Trophoblast cell (in vitro differentiated cells and primary cell): ENCODE results near the gene DENND1C. TPM values are rescaled to one million over a fixed set of nuclear protein-coding genes. Genes with fewer than 3 reads are reported as not detected.

ENCODE experiments used
- DNase-seq, 2 donors: peaks; one replicate each; pipeline ENCODE4 v3.0.0-alpha.2; 2016
- H2AFZ ChIP-seq: 2 replicates; pipeline ENCODE4 v1.6.1; 2013; ENCODE audit warnings: low read length, moderate library complexity, mild to moderate bottlenecking; ENCODE audit not compliant: insufficient read depth, poor library complexity
- H2AK5ac ChIP-seq: 2 replicates; pipeline ENCODE4 v1.6.1; 2013; ENCODE audit warnings: mild to moderate bottlenecking, low read length
- H2BK120ac ChIP-seq: 2 replicates; pipeline ENCODE4 v1.6.1; 2013; ENCODE audit warnings: low read length, mild to moderate bottlenecking, moderate library complexity; ENCODE audit not compliant: insufficient read depth, poor library complexity
- H2BK12ac ChIP-seq: 2 replicates; pipeline ENCODE4 v1.6.1; 2013; ENCODE audit warnings: mild to moderate bottlenecking, low read length, moderate library complexity
- H2BK5ac ChIP-seq: 2 replicates; pipeline ENCODE4 v1.6.1; 2013; ENCODE audit warnings: low read length, low read depth, moderate library complexity, mild to moderate bottlenecking; ENCODE audit not compliant: poor library complexity
- H3K14ac ChIP-seq: 2 replicates; pipeline ENCODE4 v1.6.1; 2013; ENCODE audit warnings: mild to moderate bottlenecking, low read length
- H3K18ac ChIP-seq: 2 replicates; pipeline ENCODE4 v1.6.1; 2013; ENCODE audit warnings: mild to moderate bottlenecking, low read length
- H3K23ac ChIP-seq: 2 replicates; pipeline ENCODE4 v1.6.1; 2013; ENCODE audit warnings: low read length
- H3K27ac ChIP-seq: 2 replicates; pipeline ENCODE4 v1.5.1; 2013; ENCODE audit warnings: low read depth, mild to moderate bottlenecking, inconsistent platforms, low read length, moderate library complexity
- H3K27me3 ChIP-seq: 2 replicates; pipeline ENCODE4 v1.6.1; 2013; ENCODE audit warnings: inconsistent platforms, mild to moderate bottlenecking, low read length, moderate library complexity; ENCODE audit not compliant: insufficient read depth
- H3K36me3 ChIP-seq, 2 experiments: 1 replicate in 1 of 2; 2 replicates in 1 of 2; pipeline ENCODE4 v1.6.1; 2013; ENCODE audit warnings: low read length in 2 of 2, mild to moderate bottlenecking in 2 of 2, moderate library complexity in 1 of 2; ENCODE audit not compliant: insufficient read depth in 2 of 2, control insufficient read depth in 1 of 2
- H3K4ac ChIP-seq: 2 replicates; pipeline ENCODE4 v1.6.1; 2013; ENCODE audit warnings: low read depth, mild to moderate bottlenecking, low read length, moderate library complexity
- H3K4me1 ChIP-seq, 2 experiments: 1 replicate in 1 of 2; 2 replicates in 1 of 2; pipeline ENCODE4 v1.6.1; 2013; ENCODE audit warnings: low read length in 2 of 2, mild to moderate bottlenecking in 2 of 2, moderate library complexity in 1 of 2; ENCODE audit not compliant: insufficient read depth in 2 of 2, control insufficient read depth in 1 of 2
- H3K4me2 ChIP-seq: 2 replicates; pipeline ENCODE4 v1.6.1; 2013; ENCODE audit warnings: inconsistent platforms, mild to moderate bottlenecking, low read length, moderate library complexity
- H3K4me3 ChIP-seq: 2 replicates; pipeline ENCODE4 v1.5.1; 2013; ENCODE audit warnings: mild to moderate bottlenecking, low read depth, low read length, inconsistent platforms
- H3K79me1 ChIP-seq: one replicate; pipeline ENCODE4 v1.6.1; 2013; ENCODE audit warnings: low read length
- H3K79me2 ChIP-seq: 2 replicates; pipeline ENCODE4 v1.6.1; 2013; ENCODE audit warnings: low read length, mild to moderate bottlenecking; ENCODE audit not compliant: control insufficient read depth, insufficient read depth, poor library complexity
- H3K9ac ChIP-seq: 2 replicates; pipeline ENCODE4 v1.6.1; 2013; ENCODE audit warnings: mild to moderate bottlenecking, low read length
- H3K9me3 ChIP-seq: 2 replicates; pipeline ENCODE4 v1.6.1; 2013; ENCODE audit warnings: low read depth, mild to moderate bottlenecking, control low read depth, inconsistent platforms, low read length; ENCODE audit not compliant: insufficient read depth
- H4K12ac ChIP-seq: 2 replicates; pipeline ENCODE4 v1.6.1; 2013; ENCODE audit warnings: low read depth, mild to moderate bottlenecking, low read length, moderate library complexity
- H4K8ac ChIP-seq: 2 replicates; pipeline ENCODE4 v1.6.1; 2013; ENCODE audit warnings: low read depth, mild to moderate bottlenecking, low read length, moderate library complexity
- H4K91ac ChIP-seq: one replicate; pipeline ENCODE4 v1.6.1; 2013; ENCODE audit warnings: low read depth, mild to moderate bottlenecking, low read length, moderate library complexity
- whole genome bisulfite sequencing: extraction: QIAGEN DNeasy Blood & Tissue Kit; methylation state at CpG from one replicate; pipeline ENCODE4 v1.1.7; 2013; ENCODE audit warnings: missing lambda C conversion rate; ENCODE audit not compliant: insufficient read length, insufficient coverage; ENCODE audit errors: extremely low coverage; 5-methylcytosine and 5-hydroxymethylcytosine counted together
- polyA plus RNA-seq: library from polyadenylated mRNA; stranded (reverse); fragments of 200-250 nt; gene quantifications from 2 replicates; pipeline ENCODE4 v1.2.3, GENCODE V29; 2013

The DENND1C gene, protein sequence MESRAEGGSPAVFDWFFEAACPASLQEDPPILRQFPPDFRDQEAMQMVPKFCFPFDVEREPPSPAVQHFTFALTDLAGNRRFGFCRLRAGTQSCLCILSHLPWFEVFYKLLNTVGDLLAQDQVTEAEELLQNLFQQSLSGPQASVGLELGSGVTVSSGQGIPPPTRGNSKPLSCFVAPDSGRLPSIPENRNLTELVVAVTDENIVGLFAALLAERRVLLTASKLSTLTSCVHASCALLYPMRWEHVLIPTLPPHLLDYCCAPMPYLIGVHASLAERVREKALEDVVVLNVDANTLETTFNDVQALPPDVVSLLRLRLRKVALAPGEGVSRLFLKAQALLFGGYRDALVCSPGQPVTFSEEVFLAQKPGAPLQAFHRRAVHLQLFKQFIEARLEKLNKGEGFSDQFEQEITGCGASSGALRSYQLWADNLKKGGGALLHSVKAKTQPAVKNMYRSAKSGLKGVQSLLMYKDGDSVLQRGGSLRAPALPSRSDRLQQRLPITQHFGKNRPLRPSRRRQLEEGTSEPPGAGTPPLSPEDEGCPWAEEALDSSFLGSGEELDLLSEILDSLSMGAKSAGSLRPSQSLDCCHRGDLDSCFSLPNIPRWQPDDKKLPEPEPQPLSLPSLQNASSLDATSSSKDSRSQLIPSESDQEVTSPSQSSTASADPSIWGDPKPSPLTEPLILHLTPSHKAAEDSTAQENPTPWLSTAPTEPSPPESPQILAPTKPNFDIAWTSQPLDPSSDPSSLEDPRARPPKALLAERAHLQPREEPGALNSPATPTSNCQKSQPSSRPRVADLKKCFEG
- polyA plus RNA-seq: 0.06 and 0.08 TPM in 2 replicates

DNA sequence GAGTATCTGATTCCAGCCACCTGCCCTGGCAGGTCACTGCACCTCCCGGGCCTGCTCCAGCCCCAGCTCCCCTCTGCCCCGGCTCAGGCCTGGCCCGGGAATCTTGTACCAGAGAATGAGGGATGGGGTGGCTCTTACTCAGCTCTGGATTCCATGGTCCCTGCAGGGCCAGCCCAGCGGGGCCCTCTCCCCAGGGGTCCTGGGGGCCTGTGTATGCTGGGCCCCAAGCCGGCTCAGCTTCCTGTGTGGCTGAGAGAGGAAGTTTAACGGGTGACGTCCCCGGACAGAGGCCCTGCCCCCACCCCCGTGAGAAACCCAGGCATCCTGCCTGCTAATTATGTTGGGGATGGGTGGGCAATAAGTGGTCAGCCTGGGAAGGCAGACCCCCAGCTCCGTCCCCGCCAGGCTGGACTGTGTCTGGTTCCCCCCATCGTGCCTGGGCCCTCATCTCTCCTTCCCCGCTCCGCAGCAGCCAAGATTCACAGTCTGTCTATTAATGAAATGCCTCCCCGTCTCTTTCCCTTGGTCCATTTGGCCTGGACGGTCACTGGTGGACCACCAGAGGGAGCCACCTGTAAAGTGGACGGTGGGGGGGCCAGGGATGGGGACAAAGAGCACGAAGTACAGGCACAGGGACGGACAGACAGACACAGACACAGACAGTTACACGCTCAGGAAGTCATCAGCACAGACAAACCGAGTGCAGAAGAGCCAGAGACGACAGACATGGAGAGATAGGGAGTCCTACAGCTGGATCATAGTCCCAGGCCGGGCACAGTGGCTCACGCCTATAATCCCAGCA is at the start of gene DENND1C:
Gene DENND1C (minus strand): TSS at position 247 of the 802 bp plus-strand sequence. CDS start 92 bp downstream, at position 155.
- H3K18ac ChIP-seq: no peak within 1 kb of the TSS
- H2BK5ac ChIP-seq: no peak within 1 kb of the TSS
- H3K14ac ChIP-seq: no peak within 1 kb of the TSS
- no peaks in the 10 kb centered on the region for H3K79me1 ChIP-seq
- no peak within 1 kb of the TSS for H3K4me3 ChIP-seq
- H3K36me3 ChIP-seq: no peaks in the 10 kb centered on the region
- WGBS: no CpG with 5 or more reads among the region's 24 CpGs
- no peak within 1 kb of the TSS for H4K91ac ChIP-seq
- H3K9ac ChIP-seq: peak within 1 kb of the TSS; percentile 55
- H2AK5ac ChIP-seq: no peak within 1 kb of the TSS
- peak in 1 of 2 donors; percentile 15 for DNase-seq
- H2BK120ac ChIP-seq: no peak within 1 kb of the TSS
- H3K23ac ChIP-seq: no peak within 1 kb of the TSS
- peaks cover 0 to 2% of the 10 kb centered on the region in 2 experiments for H3K4me1 ChIP-seq
- no peak within 1 kb of the TSS for H3K4me2 ChIP-seq
- H2BK12ac ChIP-seq: no peak within 1 kb of the TSS
- H3K4ac ChIP-seq: no peak within 1 kb of the TSS
- H3K27me3 ChIP-seq: no peaks in the 10 kb centered on the region
- no peak within 1 kb of the TSS for H4K8ac ChIP-seq
- H2AFZ ChIP-seq: no peak within 1 kb of the TSS
- H3K79me2 ChIP-seq: no peaks in the 10 kb centered on the region
- H4K12ac ChIP-seq: no peak within 1 kb of the TSS
- H3K27ac ChIP-seq: no peak within 1 kb of the TSS
- H3K9me3 ChIP-seq: peaks cover 3% of the 10 kb centered on the region

DNA sequence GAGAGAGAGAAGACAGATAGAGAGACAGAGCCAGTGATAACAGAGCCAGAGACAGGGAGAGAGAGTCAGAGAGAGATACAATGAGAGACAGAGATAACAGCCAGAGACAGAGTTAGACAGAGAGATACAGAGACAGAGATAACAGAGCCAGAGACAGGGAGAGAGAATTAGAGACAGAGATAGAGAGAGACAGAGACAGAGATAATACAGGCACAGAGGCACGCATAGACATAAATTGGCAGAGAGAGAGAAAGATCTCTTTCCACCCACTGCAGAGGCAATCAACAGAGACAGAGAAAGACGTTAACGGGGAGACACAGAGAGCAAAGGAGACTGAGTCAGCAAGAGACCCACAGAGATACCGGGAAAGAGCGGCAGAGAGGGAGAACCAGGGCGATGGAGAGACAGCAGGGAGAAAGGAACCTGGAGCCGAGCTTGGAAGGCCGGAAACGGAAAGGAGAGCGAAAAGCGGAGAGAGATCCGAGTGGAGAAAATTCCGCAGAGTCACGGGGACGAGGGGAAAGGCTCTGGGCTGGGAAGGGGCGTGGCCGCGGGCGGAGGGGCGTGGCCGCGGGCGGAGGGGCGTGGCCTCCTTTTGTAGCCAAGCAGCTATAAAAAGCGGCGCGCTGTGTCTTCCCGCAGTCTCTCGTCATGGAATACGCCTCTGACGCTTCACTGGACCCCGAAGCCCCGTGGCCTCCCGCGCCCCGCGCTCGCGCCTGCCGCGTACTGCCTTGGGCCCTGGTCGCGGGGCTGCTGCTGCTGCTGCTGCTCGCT is 49.0 kb upstream of the DENND1C start, which contains the start of gene TNFSF9:
Gene TNFSF9 (plus strand): TSS at position 641 of the 777 bp plus-strand sequence. CDS start 11 bp downstream, at position 652.
- H2BK120ac ChIP-seq: no peak within 1 kb of the TSS
- peaks cover 5% of the 10 kb centered on the region for H3K9me3 ChIP-seq
- peak within 1 kb of the TSS; percentile 46 for H3K4me2 ChIP-seq
- no peak within 1 kb of the TSS for H3K18ac ChIP-seq
- no CpG with 5 or more reads among the region's 44 CpGs for WGBS
- peak within 1 kb of the TSS; percentile 42 for H4K8ac ChIP-seq
- no peak within 1 kb of the TSS for H2AK5ac ChIP-seq
- H3K27ac ChIP-seq: no peak within 1 kb of the TSS
- no peak within 1 kb of the TSS for H2BK12ac ChIP-seq
- H3K23ac ChIP-seq: no peak within 1 kb of the TSS
- peaks cover 5 to 6% of the 10 kb centered on the region in 2 experiments for H3K4me1 ChIP-seq
- H3K14ac ChIP-seq: peak within 1 kb of the TSS; percentile 23
- peaks cover 2% of the 10 kb centered on the region for H3K79me2 ChIP-seq
- no peaks in the 10 kb centered on the region for H3K36me3 ChIP-seq
- H3K27me3 ChIP-seq: peaks cover 24% of the 10 kb centered on the region
- no peak within 1 kb of the TSS for H4K91ac ChIP-seq
- peak; percentile 52 to 62 for DNase-seq
- H3K4me3 ChIP-seq: peak within 1 kb of the TSS; percentile 56
- no peak within 1 kb of the TSS for H3K9ac ChIP-seq
- peak within 1 kb of the TSS; percentile 77 for H2AFZ ChIP-seq
- no peak within 1 kb of the TSS for H3K4ac ChIP-seq
- H3K79me1 ChIP-seq: peaks cover 2% of the 10 kb centered on the region
- peak within 1 kb of the TSS; percentile 0 for H4K12ac ChIP-seq
- H2BK5ac ChIP-seq: no peak within 1 kb of the TSS

DNA sequence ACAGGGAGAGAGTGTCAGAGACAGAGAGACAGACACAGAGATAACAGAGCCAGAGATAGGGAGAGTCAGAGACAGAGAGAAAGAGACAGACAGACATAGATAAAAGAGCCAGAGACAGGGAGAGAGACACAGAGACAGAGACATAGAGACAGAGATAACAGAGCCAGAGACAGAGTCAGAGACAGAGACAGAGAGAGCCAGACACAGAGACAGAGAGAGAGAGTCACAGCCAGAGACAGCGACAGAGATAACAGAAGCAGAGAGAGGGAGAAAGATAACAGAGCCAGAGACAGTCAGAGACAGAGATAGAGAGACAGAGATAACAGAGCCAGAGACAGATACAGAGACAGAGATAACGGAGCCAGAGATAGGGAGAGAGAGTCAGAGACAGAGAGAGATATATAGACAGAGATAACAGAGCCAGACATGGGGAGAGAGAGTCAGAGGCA is 48.4 kb upstream of the DENND1C start:
- no CpG with 5 or more reads among the region's 2 CpGs for WGBS
- DNase-seq: no peak
- Histone ChIP-seq H3K23ac (no peak overlapping the region), H4K91ac (no peak overlapping the region), H2BK120ac (no peak overlapping the region), H3K27me3 (peaks cover 24% of the 10 kb centered on the region), H3K14ac (no peak overlapping the region), H3K36me3 (no peaks in the 10 kb centered on the region), H3K4me1 (peaks cover 5 to 6% of the 10 kb centered on the region in 2 experiments), H3K18ac (no peak overlapping the region), H3K9me3 (peaks cover 5% of the 10 kb centered on the region), H3K27ac (no peak overlapping the region), H4K12ac (no peak overlapping the region), H2AFZ (no peak overlapping the region), H3K4me2 (no peak overlapping the region), H2BK5ac (no peak overlapping the region), H3K9ac (no peak overlapping the region), H2AK5ac (no peak overlapping the region), H3K4ac (no peak overlapping the region), H2BK12ac (no peak overlapping the region), H3K4me3 (no peak overlapping the region), H3K79me2 (peaks cover 2% of the 10 kb centered on the region), H4K8ac (no peak overlapping the region), H3K79me1 (peaks cover 2% of the 10 kb centered on the region)
